A204.1 (cell line): Measurements from ENCODE around the gene CATSPER3.
A peak's percentile ranks its signal among the peaks of the same experiment; 100 is the strongest.

Experiments
- FAIRE-seq: peaks from 2 replicates; lab custom pipeline; 2012; peaks lifted over from hg19 to GRCh38; lab: Jason Lieb, UNC

CATSPER3 gene

DNA sequence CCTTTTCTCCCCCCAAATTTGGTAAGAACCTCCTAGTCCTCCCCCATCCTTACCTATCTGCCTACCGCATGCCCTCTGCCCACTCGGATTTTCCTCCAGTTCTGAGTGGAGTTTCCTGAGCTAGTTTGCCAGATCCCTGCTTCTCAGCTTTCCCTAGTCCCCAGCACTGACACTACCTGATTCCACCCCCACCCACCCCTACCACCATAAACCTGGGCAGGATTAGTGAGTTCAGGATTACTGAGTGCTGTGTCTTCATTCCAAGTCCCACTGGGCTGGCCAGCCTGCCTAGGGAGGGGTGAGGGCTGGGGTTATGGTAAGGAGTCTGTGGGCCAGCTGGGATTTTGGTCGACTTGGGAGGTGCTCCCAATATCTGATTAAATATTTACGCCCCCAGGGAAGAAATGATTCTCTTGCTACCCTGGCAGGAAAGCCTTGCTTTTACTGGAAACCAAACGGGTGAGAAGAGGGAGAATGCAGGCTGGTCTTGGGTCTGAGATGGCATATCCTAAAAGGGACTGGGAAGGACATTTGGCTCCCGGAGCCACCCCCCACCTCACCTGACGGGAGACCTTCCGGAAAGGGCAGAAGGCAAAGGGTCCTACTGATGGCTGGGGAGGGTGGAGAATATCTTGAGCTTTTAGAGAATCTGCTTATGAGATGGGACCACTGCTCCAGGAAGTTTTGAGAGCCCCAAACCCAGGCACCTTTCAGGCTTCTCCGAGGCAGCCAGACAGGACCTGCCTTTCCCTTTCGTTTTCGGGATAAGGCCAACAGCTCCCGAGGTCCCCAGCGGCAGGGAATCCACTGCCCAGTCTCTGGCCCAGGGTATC is 62.6 kb downstream of the CATSPER3 start:
- FAIRE-seq, result no peak

DNA sequence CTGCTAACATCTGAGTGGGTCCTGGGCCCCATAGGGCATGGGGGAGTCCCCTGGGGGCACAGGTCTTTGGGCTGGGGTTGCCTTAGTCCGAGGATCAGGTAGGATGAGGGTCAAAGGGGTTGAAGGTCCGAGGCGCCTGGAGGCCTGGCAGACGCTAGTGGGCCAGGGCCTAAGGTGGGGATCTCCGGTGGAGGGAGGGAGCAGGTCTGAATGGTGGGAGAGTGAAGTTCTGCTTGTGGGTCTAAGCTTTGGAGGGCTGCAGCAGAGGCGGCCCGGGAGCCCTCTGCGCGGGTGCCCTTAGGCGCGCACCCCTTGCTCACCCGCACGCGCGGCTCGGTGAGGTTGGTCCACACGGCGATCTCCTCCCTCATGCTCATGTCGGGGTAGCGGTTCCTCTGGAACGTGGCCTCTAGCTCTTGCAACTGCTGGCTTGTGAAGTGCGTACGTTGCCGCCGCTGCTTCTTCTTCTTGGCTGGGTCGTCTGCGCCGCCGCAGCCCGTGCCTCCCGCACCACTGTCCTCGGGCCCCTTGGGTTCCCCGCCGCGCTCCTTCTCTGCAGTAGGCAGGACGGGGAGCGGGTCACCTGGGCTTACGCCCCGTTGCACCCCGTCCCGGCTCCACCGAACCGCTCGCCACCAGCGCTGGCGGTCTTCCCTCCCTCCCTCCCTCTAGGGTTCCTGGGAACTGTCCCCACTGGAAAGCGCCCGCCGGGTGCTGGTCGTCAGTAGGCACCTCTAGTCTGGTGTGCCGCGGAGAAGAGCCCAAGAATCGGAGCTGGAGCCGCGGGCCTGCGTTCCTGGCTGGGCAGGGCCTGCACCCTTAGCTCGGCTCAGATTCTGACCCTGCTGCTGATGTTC is 63.5 kb downstream of the CATSPER3 start:
- FAIRE-seq, result no peak

DNA sequence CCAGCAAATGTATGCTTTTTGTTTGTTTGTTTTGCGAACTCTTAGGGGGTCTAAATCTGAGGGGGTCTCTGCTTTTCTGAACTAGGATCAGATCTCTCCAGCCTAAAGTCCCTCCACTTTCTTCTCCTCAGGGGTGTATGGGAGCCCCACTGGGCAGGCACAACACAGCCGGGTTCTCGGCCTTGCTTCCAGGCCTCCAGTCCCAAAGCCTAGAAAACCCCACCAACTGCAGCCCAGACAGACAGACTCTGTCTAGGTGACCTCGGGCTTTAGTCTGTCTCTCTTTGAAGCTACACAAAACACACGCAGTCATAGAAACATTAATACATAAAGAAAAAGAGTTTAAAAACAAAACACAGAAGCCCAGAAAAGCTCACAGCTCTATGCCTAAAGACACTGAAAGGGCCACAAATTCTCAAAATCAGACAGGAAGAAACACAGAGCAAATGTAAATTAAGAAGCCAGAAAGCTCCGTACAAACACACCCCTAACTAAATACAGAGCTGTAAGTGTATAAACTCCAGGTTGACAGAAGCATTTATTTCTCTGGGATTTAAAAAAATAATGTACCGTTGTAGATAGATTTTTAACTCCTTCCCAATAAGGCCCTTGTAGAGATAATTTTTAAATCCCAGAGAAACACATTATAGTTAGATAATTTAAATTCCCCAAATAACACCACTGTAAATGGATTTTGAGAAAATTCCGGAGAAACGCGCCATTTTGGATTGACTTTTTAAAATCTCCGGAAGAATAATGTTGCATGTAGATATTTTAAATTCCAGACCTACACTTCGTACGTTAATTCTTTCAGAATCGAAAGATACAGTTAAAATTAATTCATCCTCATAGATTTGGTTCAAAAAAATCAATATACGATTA is 64.3 kb downstream of the CATSPER3 start:
- FAIRE-seq, result peak; percentile 54

DNA sequence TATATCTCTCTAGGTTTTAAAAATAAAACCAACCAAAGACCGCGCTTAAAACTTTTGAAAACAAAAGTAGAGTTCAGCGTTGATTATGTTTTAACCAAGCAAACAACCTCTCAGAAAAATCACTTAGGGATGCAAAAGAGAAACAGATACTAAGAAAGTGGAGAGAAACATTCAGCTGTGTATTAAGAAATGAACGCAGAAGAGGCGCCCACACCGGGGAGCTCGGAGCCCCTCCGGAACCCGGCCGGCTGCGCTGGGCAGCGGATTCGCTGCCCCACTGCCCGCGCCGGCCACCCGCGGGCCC is 64.9 kb downstream of the CATSPER3 start:
- no peak for FAIRE-seq

DNA sequence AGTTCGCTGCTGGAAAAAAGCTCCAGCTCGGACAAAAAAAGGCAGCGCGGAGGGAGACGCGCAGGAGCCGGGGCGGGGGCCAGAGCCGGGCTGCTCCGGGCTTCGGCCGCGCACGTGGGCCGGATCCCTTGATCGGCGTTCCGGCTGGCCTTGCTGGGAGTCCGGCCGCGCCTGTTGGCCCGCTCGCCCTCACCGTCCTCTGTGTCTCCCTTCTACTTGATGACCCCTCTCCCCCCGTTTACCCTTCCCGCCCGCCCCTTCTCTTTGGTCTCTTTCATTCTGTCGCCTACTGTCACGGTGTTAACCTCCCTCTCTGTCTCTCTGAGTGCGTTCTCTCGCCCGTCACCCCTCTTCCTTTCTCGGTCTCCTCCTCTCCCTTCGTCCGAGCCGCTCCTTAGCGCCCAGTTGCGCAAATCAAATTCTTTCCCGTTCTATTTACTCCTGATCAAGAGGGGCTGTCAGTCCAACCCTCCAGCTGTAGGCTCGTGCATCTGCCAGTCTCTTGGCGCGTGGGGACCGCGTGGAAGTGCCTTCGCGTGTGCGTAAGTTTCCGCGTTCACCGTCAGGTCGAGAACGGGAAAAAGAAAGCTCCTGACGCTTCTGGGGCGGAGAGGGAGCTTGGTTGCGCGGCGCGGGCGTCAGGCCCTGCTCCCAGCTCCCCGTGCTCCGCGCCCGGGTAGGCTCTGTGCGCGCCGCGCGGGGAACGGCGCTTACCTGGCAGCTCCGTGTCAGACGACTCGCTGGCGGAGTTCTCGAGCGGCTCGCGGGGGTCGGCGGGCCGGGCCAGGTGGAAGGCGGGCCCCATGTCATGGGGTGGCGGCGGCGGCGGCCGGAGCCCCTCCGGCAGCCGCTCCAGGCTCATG is 65.5 kb downstream of the CATSPER3 start:
- FAIRE-seq, result no peak

DNA sequence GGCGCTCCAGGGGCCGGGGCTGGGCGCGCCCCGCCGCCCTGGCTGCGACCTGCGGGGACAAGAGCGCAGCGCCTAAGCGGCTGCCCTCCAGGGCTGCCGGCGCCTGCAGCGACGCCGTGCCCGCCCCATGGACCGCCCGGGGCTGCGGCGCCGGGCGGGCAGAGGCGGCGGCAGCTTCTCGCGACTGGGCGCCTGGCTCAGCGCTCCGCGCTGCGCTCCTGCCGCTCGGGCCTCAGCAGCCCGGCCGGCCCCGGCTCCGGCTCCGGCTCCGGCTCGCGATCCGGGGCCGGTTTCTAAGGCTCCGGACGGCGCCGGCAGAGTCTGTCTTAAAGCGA is 66.2 kb downstream of the CATSPER3 start, which contains the start of gene PITX1:
PITX1 (minus strand) TSS at position 328 of the 335 bp plus-strand sequence. CDS start 347 bp downstream, outside the sequence.
- FAIRE-seq, result no peak

DNA sequence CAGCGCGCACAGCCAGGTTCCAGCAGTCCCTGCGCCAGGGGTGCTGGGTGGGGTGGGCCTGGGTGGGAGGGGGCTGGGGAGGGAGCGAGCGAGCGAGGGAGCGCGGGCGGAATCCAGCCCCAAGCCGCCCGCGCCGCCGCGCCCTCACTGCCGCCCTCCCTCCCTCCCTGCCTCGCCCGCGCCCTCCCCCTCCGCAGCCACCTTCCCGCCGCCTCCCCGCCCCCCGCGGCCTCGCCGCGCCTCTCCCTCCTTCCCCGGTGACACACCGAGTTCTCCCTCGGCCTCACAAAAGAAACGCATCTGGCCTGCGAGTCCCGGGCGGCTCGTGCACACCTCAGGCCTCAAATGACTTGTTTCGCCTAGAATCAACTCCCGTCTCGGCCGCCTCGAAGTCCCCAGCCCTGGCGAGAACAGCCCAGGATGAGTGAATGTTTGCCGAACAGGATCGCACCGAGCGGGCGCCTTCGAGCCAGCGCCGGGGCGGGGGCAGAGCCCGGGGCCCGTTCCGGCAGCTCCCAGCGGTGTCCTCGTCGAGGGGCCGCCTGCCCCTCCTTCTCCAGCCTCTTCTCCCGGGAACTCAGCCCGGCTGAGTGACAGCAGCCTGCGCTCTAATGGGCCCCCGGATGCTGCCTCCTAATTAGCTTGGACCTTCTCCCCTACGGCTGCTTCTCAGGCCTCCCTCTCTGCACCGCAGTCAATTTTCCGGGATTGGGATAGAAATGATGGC is 66.7 kb downstream of the CATSPER3 start:
- FAIRE-seq, result no peak

DNA sequence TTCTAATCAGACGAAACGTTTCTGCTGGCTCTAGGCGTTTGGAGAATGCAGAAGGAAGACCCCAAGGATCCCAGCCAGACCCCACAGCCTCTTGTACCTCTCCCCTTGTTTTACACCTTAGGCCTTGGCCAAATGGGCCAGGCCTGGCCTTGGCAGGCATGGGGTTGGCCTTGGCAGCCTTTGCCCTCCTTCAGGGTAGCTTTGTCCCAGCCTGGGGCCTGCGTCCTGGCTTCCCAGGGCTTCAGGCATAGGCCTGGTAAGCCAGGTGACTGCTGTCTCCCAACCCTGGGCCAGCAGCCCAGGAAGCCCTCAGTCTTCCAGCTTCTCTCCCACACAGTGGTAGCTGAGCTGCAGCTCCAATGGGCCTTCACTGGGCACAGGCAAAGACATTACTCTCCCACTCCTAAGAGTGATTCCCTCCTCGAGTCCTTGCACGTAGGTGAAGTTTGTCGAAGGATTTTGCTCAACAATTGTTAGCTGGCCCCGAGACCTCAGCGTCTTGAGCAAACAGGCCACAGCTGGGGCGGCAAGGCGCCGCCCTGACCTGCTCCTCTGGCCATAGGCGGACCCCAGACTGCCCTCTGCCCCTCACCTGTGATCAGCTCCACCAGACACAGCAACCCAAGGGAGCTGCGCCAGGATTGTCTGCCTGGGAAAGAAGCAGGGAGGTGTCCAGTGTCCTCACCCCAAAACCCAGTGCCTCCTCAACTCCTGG is 67.4 kb downstream of the CATSPER3 start:
- no peak for FAIRE-seq

DNA sequence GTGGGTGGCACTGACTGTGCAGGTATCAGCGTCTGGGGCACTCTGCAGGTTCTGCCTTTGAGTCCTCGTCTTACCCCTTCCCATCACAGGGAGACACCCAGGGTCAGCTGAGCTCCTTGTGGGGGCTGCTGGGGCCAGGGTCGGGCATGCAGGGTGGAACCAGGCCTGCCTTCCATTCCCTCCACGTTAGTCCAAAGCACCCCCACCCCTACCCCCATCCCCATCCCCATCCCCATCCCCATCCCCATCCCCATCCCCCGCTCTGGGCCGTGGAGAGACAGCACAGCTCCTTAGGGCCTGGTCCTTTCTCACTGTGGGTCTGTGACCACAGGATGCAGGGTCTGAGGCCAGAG is 67.9 kb downstream of the CATSPER3 start:
- FAIRE-seq, result no peak

DNA sequence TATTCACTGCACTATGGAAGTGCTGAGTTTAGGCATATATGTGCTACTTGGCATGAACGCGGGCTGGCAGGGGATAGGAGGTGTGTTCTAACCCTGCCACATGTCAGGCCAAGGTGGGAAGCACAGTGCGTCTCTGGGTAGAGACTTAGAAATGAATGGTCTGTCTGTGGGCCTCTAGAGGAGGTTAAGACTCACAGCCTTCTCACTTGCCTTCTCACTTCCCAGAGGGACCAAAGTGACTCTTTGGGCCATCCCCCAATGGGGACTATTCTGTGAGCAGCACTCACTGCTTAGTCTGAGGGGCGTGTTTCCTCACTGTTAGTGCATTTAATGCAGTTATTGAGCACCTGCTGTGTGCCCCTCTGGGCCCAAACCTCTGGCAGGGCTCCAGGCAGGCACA is 68.7 kb downstream of the CATSPER3 start:
- FAIRE-seq, result no peak

DNA sequence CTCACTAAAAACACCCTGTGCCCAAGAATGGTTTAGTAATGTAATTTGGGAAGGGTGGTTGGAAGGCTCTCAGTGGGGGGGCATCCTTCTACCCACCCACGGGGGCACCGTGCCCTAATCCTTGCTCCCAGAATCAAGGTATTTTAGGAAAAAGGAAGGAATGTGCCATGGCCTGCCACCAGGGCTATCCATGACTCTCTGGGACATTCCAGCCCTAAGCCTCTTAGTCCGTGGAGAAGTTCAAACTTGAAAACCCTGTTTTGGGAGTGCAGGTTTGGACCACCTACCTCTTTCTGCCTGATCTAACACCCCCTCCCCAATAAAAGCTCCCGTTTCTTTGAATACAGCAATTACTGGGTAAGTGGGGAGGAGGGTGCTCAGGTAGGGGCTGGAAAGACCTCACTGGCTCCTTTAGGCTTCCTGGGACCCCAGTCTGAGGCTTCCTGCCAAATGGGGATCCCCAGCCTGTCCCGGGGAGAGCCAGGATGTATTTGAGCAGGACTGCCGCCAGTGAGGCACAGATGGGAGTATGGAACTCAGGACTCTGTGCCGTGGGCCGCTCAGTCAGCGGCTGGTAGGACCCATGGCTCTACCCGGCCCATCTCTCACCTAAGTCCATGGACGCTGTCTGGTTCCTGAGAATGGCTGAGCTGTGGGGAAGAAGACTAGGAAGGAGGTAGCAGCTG is 70.0 kb downstream of the CATSPER3 start:
- FAIRE-seq, result no peak

DNA sequence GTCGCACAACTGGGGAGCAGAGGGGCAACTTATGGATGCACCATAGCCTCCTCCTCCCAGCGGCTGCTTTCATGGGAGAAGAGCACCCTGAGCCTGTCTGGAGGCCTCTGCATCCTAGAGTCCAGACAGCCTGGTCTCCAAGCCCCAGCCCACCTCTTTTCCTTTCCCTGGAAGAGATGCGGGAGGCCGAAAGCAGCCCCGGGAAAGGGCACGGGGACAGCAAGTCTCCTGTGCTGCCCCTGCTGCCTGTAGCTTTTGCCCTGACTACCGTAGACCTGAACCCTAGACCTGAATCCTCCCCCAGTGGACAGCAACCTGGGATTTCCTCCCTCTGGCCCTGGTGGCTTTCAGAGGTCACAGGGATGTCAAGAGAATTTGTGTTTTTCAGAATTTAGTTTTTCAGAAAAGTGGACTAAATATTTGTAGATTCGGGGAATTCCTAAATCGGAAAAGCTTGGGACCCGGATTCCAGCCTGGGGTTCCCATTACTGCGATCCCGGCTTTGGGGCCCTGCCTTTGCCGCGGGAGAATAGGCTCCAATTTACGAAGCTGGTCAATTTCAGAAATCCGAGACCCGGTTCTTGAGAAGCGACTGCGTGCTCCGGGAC is 70.6 kb downstream of the CATSPER3 start:
- FAIRE-seq, result no peak

DNA sequence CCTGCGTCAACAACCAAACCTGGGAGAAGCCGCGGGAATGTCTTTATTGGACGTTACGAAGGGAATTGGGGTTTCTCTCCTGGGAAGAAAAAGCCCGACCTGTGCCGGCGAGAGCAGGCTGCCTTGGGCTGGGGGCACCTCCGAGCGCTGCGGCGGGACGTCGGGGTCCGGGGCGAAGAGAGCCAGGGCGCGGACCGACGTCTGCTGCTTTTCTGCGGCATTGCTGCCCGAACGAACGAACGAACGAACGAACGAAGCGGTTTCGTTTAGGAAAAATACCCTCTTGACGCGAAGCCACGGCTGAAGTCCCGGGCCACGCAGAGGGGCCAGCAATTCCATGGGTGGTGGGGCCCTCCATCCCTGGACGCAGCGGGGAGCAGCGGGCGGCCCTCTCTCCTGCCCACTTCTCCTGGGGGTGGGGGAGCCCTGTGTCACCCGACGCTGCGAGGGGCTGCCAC is 71.1 kb downstream of the CATSPER3 start:
- no peak for FAIRE-seq

DNA sequence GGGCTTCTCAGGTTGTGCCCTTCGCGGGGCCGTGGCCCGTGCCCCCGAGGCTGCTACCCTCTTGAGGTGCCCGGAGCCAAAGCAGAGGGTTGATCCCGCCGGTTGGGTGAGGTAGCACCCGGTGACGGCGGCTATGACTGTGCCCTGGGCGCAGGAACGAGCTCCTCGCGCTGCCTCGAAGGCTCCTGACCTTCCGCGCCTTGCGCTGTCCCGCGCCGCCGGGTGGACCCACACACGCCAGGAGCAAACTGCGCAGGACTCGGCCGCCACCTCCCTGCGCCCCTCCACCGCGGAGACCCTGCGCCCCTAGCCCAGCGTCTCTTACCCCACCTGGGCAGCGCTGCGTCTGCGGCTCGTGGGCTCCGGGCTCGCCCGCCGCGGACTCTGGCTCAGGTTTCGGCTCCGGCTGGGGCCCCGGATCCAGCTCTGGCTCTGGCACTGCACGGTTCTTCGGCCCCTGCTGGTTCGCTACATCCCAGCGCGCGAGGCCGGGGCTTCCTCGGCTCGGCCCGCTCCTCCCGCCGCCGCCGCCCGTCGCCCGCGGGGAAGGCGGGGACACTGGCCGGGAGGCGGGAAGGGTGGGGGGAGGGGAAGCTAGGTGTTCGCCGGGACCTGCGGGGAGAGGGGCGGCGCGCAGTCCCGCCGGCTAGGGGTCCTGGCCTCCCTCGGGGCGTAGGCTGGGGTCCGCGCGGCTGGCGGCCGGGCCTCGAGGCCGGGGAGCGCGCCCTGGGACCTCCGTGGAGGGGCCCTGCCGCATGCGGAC is 71.7 kb downstream of the CATSPER3 start:
- no peak for FAIRE-seq

DNA sequence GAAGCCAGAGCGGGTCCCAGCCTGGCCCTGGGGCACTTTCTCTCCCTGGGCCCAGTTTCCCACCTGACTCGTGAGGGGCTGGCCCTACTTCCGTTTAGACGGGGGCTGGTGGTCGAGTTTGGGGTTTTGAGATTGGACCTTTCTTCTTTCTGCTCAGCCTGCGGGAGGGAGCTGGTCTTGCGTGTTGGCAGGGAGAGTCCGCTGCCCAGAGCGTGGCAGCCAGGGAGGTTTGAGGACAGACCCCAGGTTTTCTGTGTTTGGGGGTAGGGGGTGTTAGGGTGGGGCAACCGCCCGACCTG is 72.3 kb downstream of the CATSPER3 start:
- no peak for FAIRE-seq

DNA sequence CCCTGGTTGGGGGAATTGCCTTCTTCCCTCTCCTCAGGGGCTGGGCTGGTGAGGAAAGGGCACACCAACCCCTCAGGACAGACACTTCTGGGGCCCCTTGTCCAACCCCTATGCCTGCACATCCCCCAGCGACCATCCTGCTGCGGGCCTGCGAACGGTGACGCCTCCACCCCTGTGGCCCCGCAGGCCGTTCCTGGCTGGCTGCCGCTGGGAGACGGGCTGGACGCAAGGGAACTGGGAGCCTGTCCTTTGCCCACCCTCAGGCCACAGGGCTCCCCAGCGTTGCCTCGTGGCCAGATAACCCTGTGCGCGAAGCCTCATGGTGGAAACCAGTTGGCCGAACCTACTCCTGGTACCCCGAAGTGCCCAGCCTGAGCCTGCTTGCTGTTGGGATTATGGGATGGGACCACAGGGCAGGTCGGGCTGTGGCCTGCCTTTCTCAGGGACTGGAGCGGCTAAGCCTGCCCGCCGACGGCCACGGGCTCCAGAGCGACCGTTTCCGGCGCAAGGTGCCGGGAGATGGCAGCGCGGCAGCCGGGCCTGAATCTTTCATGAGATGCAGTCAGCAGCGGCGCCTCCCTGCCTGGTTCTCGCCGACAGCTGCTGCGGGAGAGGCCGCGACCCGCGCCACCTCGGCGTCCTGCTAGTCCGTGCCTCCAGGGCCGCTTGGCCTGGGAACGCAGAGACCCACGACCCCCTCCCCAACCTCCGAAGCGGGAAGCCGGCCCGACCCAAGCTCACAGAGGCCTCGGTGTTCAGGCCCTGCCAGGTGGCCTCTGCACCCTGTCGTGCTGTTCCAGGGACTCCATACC is 72.8 kb downstream of the CATSPER3 start:
- FAIRE-seq, result no peak

DNA sequence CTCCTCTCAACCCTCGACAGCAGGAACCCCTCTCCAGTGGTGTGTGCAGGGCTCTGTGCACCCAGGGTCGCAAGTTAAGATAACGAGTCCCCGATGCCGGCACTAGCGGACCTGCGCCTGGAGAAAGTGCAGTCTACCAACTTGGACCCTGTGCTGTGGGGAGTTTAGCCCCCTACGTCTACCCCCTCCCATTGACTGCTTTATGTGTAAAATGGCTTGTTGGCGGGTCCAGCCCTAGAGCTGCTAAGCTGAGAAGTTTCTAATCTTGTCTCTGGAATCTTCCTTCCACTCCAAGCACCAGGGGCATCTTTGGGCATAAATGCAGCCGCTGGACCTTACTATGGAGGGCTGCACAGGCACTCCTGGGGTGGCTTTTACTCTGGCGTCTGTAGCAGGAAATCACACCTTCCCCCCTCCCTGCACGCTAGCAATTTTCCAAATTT is 73.5 kb downstream of the CATSPER3 start:
- FAIRE-seq, result no peak

DNA sequence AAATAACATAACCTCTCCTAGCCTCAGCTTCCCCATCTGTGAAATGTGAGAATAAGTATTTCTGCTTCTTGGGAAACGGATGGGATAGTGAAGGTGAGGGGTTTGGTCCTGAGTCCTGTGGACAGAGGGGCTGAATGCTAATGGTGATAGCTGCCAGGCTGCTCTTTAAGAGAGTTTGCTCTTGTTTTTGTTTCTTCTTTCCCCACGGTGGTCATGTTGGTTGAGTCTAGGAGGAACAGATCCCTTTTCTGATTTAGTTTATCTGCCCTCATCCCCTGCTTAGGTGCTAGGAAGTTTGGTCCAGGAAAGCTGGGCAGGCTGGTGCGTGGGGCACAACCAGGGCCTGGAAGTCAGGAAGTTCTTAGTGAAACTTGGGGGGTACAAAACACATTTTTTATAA is 74.0 kb downstream of the CATSPER3 start:
- no peak for FAIRE-seq
